Glomerular endothelial cell (primary cell): ENCODE results near the gene MCC. TPM values are rescaled to one million over a fixed set of nuclear protein-coding genes. Genes with fewer than 3 reads are reported as not detected.
"Not testable (repeated sequence)": the region's sequence is repeated elsewhere in the genome, so short reads cannot be mapped to it uniquely, and the experiment has no call there.

Experiments
- DNase-seq: peaks from one replicate; pipeline ENCODE4 v3.0.0-alpha.2; 2011; ENCODE audit warnings: low read depth, low spot score; ENCODE audit errors: extremely low read depth
- total RNA-seq: library from RNA; depleted of rRNA; stranded (reverse); fragments of >200 nt; gene quantifications from 2 replicates; pipeline ENCODE4 v1.2.3, GENCODE V29; 2015

The MCC gene
- total RNA-seq, 1 donor from 2014 or later = 30.2 TPM

DNA sequence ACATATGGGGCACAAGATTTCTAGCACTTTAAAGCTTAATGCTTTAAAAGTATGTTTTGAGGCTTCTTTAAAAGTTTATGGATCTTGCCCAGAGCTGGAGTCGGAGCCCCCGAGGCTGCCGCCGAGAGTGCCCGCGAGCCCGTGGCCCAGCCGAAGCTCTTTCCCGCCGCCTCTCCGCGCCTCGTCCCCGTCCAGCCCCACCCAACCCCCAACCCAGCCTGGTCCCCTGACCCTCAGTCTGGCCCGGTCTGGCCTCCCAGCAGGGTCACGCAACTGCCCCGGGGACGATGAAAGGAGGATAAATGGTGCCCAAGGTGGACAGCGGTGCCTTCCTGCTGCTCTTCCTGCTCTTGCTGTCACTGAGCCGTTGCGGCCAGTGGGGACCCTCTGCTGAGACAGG lies 55.2 kb downstream of the MCC start:
- DNase-seq = no peak

DNA sequence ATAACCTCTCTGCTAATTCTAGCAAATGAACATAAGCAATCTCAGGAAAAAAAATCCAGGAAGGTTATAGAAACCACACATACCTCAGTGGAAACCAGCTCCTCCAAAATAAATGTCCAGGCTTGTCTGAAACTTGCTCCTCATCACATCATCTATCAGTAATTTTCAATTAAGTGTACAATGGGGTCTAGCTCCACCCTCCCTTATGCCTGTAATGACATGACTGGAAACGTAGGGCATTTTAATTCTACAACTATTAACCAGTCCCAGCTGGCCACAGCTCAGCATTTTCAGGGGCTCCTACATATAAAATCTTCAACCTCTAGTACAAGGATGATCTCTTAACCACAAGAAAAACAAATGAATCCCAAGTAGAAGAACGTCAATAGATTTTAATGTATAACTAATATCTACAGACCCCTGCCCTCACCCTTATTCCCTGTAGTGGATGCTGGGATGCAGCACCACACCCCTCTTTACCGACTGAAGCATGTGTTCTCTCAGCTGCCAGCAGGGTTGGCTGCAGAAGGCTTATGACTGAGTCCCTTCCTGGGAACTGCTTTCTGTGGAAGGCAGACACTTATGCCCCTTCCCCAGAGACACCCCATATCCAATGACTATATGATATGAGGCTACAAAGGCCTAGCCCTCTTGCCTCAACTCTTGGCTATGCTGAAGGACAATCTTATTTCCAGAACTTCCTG lies 60.2 kb downstream of the MCC start:
- no peak for DNase-seq

DNA sequence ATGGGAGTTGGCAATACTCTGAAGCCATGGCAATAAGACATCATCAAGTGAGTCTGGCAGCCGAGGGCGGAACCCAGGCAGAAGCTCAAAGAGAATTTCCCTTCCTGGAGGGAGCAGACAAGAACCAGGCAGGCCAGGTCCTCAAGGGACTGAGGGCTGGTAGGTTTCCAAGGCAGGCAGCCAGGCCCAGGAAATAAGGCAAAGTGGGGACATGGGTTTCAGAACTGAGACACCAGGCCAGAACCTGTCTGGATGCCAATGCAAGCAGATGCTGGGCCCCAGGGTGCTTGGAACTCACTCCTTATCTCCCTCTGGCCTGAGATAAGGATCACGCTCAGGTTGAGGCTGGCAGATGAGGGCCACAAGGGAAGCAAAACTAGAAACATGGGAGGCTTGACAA lies 62.3 kb downstream of the MCC start:
- no peak for DNase-seq

DNA sequence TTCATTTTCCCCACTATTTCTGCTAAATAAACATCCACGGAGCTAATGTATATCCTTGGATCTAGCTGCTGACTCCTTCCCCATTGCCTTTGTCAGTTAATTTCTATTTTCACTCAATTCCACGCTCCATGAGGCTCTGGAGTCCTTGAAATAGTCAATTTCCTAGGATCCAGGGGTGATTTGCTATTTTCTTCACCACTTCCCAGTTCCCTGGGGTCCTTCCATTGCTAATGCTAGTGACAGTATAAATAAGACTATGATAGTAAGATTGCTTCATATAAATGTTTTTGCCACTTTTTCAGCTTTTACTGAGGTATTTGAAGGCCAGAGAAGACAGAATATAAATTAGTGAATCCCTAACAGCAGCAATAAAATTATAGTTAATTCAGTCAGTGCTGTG lies 66.6 kb downstream of the MCC start:
- DNase-seq = no peak

DNA sequence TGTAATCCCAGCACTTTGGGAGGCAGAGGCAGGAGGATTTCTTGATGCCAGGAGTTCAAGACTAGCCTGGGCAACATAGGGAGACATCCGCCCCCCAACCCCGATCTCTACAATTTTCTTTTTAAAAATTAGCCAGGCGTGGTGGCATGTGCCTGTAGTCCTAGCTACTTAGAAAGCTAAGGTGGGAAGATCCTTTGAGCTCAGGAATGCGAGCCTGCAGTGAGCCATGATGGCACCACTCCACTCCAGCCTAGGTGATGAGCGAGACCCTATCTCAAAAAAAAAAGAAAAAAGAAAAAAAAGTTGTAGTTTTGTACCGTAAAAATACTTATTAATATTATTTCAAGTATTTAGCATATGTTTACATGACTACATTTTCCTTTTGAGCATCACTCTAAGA lies 82.7 kb downstream of the MCC start:
- no peak for DNase-seq

DNA sequence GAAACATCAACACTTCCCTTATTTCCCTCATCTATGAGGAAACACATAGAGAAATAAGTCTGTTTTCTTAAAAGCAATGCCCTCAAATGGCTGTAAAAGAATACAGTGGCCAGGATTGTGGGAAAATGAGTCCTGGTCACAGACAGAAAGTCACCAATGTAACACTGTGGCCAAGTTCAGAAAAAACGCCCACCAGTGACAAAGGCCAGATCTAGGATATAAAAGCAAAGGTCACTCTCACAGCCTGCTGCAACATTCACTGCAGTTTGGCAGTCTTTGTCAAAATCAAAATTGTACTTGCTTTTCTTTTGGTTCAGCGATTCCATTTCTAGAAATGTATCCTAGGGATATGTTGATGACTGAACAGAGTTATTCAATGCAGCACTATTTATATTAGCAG lies 84.0 kb downstream of the MCC start:
- no peak for DNase-seq

DNA sequence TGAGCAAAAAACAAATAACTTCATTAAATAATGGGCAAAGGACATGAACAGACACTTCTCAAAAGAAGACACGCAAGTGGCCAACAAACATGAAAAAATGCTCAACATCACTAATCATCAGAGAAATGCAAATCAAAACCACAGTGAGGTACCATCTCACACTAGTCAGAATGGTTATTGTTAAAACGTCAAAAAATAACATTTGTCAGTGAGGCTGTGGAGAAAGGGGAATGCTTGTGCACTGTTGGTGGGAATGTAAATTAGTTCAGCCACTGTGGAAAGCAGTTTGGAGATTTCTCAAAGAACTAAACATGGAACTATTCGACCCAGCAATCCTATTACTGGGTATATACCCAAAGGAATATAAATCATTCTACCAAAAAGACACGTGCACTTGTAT lies 90.3 kb downstream of the MCC start:
- DNase-seq = not testable (repeated sequence)

DNA sequence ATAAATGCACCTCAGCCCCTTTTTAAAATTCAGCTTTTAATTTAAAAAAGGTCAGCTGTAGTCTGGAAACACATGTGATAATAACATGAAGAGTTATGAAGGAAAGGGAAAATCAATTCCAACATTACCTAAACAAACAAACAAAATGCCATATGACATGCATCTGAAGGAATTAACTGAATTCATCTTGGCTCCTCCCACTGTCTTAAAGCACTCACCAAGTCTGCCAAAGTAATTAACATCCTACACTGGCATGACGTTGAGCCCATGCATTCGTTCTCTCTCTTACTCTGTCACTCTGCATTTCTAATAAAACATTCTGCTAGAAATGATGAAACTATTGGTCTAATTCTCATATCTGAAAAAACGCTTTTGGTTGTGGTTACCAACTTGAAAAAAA lies 91.2 kb downstream of the MCC start:
- DNase-seq = no peak

DNA sequence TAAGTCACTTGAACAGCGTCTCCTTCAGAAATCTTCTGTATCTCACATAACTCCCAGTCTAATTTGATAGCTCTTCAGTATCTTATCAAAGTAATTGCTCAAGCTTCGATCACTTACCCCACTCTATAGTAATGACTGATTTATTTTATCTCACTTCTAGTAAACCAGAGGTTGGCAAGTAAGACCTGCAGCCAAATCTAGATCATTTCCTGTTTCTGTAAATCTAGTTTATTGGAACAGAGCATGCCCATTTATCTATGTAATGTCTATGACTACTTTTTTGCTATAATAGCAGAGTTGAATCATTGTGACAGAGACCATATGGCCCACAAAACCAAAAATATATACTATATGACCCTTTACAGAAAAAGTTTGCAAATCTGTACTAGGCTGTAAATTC lies 93.6 kb downstream of the MCC start:
- no peak for DNase-seq

DNA sequence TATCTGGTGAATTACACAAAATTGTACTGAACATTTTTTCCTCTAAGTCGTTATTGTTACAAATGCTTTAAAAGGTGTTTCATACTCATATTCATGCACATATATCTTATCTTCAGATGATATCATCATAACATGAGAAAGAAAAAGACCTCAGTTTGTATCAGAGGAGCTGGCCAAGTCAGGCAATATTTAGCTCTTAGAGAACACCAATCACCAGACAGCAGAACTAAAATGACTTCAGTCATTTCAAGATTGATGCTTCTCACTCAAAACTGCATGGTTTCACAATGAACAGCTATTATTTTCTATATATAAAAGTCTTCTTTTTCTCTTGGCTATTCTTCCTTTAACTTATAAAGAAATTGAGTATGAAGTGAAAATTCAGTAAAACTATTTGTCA lies 98.0 kb downstream of the MCC start:
- no peak for DNase-seq

DNA sequence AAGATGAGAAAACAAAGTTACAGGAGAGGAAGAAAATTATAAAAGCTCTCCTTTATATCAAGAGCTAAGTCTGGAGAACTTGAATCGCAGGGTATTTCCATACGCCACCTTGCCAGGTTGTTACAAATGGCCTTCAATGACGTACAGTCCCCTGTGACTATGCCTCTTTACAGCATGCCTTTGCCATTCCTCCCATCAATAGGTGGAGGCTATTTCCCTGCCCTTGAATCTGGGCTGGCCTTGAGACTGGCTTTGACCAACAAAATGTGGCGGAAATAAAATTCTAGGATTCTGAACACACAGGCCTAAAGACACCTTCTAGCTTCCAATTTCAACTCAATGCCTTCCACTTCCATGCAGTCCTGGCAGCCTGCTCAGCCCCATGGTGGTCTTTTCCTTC lies 99.1 kb downstream of the MCC start:
- DNase-seq = no peak

DNA sequence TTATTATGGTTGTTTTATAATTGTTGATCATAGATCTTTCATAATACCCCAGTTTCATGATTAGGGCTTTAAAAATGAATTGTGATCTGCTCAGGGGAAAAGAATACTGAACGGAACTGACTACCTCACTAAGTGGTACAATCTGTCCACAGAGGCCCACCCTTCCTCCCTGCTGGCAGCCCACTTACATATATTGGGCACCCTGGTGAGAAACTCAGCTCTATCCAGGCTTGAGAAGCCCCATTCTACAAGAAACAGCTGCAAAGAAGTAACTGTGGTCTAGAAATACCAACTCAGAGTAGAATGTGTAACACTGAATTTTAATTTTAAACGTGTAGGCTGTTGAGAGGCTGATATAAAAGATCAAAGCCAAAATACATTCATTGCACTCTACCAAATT lies 100.4 kb downstream of the MCC start:
- no peak for DNase-seq

DNA sequence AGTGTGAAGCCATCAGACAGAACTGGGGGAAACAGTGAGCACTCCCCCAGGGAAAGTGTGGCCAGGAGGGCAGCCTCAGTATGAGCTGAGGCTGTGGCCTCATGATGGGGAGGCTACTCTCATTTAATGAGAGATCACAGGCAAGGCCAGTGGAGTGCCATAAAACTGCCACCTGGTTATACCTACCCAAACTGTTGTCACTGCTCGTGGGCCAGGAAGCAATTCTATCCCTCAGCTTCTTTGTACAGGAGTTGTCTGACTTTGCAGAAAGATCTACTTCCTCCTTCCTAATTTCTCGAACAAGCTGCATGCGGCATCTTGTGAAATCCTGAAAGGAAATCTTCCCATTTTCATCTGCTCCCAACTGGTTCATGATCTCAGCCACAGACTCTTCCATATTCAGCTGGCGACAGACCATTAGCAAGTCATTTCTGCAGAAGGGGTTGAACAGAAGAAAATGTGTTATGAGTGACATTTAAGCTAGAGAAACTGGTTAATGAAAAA lies 103.4 kb downstream of the MCC start:
- no peak for DNase-seq

DNA sequence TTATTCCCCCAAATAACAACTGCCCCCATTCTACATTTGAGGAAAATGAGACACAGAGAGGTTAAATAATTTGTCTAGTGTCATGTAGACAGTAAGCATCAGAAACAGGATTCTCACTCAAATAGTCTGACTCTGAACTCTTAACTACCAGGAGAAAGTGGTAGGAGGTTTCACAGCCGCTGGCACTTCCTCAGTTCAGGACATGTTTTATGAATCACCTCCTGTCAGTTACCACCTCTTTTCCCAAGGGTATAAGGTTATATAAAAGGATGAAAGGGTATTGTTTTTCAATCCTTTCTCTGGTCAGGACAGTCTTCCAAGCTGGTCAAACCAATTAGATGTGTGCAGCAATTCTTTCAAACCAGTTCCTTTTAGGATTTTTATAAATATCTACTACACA lies 105.5 kb downstream of the MCC start:
- no peak for DNase-seq

DNA sequence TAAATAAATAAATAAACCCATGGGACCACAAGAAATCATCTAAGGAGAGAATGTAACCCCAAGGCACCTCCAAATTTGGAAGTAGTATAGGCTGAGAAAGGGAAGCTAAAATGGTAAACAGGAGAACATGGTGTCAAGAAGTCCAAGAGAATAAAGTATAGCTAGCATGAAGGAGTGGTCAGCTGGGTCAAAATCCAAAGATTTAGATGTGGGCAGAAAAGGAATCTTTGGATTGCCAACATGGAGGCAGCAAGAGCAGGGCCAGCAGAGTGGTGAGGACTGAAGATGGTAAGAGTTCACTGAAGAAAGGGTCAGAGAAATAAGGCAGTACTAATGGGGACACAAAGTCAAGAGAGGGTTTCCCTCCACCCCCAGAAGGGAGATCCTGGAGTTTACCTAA lies 106.5 kb downstream of the MCC start:
- DNase-seq = no peak

DNA sequence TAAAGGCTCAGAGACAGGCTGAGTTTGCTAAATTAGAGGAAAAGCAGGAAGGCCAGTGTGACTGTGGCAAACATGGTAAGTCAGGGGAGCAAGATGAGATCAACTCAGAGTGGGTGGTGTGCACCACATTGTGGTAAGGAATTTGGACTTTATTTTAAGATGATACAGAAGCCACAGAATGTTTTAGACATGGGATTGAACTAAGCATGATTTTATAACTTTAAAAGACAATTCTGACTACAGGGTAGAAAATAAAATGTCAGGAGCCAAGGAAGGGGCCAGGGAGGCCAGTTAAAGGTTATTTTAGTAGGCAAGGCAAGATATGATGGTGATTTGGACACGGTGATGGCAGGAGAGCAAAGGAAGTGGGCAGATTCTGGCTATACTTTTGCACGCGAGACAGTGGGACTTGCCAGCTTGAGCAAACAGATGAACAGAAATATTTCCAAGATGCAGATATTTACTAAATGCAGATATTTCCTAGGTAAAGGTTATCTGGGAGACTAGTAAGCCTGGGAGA lies 107.4 kb downstream of the MCC start:
- DNase-seq = no peak

DNA sequence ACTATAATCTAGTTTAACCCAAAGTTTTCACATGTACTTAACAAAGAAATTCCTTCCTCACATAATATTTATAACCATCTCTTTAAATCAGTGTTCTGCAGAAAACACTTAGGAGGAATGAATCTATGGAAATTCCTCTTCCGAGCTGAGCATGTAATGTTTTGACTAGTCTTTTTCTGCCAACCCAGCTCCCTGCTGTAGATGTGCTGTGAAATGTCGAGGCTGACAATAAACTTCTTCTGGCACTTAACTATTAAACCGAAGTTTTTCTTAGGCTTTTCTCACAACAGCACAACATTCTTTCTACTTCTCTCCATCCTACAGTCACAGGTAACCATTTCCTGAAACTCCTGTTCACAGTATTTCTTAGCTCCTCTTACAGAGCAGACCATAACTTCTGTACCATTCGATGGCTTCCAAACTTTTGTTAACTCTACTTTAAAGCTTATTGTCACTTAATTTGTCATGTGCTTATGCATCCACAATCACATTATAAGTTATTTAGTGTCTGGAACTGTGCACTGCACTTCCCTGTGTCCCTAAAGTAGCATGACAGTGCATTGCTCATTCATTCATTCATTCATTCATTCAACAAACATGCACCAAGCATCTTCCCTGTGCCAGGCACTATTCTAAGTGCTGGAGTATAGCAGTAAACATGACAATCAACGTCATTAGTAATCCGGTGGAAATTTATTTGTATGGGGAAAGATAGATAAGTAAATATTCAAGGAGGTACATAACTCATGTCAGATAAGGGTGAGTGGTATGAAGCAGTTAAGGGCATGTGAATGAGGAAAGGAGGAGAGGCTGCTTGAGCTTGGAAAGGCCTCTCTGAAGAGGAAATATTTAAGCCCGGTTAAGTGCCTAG lies 108.1 kb downstream of the MCC start:
- DNase-seq = no peak

DNA sequence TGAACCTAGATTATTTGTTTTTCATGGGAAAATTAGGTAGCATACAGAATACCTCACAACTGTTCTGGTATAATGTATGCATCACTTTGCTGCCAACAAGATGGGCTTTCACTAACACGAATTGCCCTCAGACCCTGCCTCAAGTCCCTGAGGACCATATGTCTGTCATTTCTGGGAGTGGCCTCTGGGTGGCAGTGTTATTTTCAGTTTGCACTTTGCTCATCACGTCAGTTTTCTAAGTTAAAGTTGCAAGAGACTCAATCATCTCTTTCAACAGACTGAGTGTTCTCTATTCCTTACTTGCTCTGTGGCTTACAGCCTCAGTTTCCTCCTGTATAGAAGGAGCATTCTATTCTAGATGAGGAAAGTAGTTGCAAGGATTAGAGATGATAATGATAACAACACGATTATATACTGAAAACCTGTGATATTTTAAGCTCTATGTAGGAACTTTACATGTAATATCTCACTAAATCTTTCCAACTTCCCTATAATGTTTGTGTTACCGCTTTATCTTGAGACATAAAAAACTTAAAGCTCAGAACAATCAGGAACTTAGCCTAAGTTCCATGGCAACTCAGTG lies 109.2 kb downstream of the MCC start:
- DNase-seq = no peak

DNA sequence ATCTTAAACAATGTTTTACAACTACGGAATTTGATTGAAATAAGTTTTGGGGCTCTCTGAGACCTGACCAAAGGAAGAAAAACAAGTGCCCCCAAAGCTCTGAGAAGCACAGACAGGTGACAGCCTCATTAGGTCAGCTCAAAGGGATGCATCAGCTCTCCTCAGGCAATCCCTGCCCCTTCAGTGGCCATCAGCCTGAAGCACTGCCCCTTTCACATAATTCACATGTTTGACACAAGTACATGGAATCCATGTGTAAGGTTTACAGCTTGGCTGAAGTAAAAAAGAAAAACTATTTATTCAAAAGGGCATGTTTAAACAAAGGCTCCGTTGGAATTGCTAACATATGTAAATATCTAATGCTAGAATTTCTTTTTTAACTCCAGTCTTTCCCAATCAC lies 109.7 kb downstream of the MCC start:
- no peak for DNase-seq

DNA sequence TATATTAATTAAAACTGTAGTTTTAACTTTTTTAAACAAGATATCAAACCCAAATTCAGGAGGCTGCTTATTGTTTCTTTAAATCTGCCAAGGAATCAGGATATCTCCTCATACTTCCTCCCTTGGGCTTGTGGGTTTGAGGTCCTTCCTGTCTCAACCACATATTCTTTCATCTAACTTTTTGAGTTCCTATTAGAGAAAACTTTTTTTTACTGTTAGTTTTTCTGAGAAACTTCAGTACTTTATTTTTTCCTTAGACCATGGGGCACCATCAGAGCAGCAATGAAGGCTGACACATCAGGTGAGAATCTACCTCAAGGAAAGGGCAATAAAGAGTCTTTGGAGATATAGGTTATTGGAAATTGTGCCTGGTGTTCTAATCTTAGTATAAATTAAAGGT lies 110.2 kb downstream of the MCC start:
- no peak for DNase-seq

DNA sequence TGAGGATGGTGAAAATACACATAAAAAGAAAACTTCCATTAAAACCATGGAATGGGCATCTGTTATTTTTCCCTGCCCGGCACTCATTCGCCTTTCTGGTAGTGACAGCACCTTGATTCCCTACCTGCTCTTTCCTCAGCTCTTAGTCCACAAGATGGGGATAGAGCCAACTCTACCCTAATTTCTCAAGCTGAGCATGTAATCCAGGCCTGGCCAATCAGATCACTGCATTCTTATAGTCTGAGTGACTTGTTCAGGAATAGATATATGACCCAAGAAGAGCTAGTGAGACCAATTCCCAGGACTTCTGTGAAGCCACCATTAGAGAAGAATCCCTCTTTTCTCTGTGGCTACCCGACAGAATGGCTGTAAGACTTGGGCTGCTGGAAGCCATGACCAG lies 111.6 kb downstream of the MCC start:
- DNase-seq = no peak
